ENCODE measurements around the gene ZNF669.
"Not testable (repeated sequence)": the region's sequence is repeated elsewhere in the genome, so short reads cannot be mapped to it uniquely, and the experiment has no call there.

Gene ZNF669

DNA sequence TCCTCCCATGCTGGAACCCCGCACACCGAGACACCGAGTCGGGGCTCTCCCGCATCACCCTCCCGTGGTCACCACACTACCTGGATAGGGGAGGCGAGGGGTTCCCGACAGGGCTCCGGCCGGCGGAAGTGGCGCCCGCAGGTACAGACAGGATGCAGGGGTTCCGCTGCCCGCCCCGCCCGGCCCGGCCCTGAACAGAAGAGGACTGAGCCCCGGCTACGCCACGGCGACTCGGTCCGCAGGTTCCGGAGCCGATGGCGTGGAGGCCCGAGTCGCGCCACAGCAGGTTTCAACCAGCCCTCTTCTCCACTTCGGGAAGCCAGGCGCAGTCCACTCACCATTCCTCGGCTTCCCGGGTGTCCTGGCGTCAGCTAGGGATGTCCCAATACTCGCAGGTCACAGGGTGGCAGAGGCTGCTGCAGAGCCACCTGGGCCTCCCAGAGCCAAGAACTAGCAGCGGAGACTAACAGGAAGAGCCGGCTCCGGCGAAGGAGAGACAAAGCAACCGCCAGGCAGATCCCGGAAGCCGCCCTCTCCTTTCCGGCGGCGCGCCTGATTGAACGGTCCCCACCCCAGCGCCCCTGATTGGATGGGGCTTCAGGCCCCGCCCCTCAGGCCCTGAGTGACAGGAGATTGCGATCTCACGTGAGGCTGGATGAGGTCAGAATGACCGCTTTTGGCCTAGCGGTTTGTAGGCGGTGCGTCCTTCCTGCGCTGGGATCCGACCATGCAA, at the start of gene ZNF669:
TSS of gene ZNF669 (minus strand) at position 498 of the 733 bp plus-strand sequence. CDS start at position 341, 157 bp downstream.
- peak; percentile 30 for DNase-seq (ENCODE audit: low read depth, low spot score)
- Histone ChIP-seq H3K4me3 (peak within 1 kb of the TSS; percentile 84), H3K27ac (0 out of 2 replicates have a peak within 1 kb of the TSS, but pooled peaks have one; percentile 4), H3K9me3 (ENCODE audit: low read depth, low read length) (peaks cover 26% of the 10 kb centered on the region), H3K9ac (ENCODE audit: insufficient read length) (peak within 1 kb of the TSS; percentile 81), H3K36me3 (ENCODE audit: insufficient read depth, low read length) (peaks cover 38% of the 10 kb centered on the region)
- TF ChIP-seq POLR2AphosphoS5 (IDR thresholded peaks at IDR 0.05; ENCODE audit: borderline replicate concordance, low read depth, low read length), result peak; percentile 95
- TF ChIP-seq FOXP2 (optimal IDR thresholded peaks at IDR 0.05; ENCODE audit: control extremely low read depth, extremely low read length, insufficient read depth), result no peak

DNA sequence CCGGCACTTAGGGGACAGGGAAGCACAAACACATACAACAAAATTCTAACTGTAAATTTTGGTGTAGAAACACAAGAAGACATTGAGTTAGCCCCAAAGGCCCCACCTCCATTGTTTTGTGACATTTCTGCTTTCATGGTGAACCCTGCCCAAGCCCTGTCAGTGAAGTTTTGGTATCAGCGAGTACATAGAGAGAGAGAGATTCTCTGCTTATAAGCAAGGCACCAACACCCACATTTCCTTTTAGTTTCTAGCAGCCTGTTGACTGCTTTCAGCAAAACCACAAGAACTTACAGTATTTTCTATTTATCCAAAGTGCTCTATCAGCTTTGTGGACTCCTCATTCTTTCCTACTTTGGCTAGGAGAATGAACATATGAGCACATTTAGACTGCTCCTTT, 43.6 kb upstream of the ZNF669 start:
- peaks cover 87% of the 10 kb centered on the region for H3K36me3 ChIP-seq (ENCODE audit: insufficient read depth, low read length)

DNA sequence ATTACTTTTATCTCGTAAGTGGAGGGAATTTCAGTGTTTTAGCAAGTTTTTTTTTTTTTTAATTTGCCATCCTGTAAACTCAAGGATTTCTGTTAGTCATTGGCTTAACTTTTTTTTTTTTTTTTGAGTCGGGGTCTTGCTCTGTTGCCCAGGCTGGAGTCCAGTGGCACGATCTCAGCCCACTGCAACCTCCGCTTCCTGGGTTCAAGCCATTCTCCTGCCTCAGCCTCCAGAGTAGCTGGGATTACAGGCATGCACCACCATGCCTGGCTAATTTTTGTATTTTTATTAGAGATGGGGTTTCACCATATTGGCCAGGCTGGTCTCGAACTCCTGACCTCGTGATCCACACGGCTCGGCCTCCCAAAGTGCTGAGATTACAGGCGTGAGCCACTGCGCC, 43.0 kb upstream of the ZNF669 start:
- H3K9me3 ChIP-seq (ENCODE audit: low read depth, low read length), result peaks cover 38% of the 10 kb centered on the region
- H3K27ac ChIP-seq; H3K4me3 ChIP-seq; H3K9ac ChIP-seq (ENCODE audit: insufficient read length); DNase-seq (ENCODE audit: low read depth, low spot score): not testable (repeated sequence)
- peaks cover 87% of the 10 kb centered on the region for H3K36me3 ChIP-seq (ENCODE audit: insufficient read depth, low read length)

More for the DNA sequence above, 43.6 kb upstream of the ZNF669 start:
- no peak overlapping the region for H3K4me3 ChIP-seq
- TF ChIP-seq EZH2 (IDR thresholded peaks at IDR 0.05) (no peak), FOXP2 (optimal IDR thresholded peaks at IDR 0.05; ENCODE audit: control extremely low read depth, extremely low read length, insufficient read depth) (no peak), POLR2AphosphoS5 (IDR thresholded peaks at IDR 0.05; ENCODE audit: borderline replicate concordance, low read depth, low read length) (no peak)
- DNase-seq (ENCODE audit: low read depth, low spot score), result no peak
- H3K9me3 ChIP-seq (ENCODE audit: low read depth, low read length), result peaks cover 43% of the 10 kb centered on the region
- H3K27ac ChIP-seq, result no peak overlapping the region
- H3K9ac ChIP-seq (ENCODE audit: insufficient read length), result no peak overlapping the region

DNA sequence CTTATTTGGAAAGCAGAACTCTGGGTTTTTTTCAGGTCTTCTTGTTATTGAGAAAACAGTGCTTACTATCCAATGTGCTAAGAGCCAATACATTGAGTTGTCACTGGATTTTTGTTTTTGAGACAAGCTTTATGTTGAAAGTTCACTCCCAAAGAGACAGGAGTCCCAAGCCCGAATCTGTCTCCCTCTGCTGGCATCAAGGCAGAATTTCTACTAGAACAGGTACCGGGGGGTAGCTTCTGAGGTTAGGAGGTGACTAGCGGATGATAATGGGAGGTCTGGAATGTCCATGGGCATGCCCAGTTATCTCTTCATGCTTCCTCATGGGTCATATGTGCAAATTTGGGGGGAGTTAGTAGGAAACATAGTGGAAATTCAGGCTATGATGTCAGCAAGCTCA, 42.5 kb upstream of the ZNF669 start:
- Histone ChIP-seq H3K4me3 (no peak overlapping the region), H3K9ac (ENCODE audit: insufficient read length) (no peak overlapping the region), H3K9me3 (ENCODE audit: low read depth, low read length) (peaks cover 38% of the 10 kb centered on the region), H3K27ac (no peak overlapping the region), H3K36me3 (ENCODE audit: insufficient read depth, low read length) (peaks cover 89% of the 10 kb centered on the region)
- DNase-seq (ENCODE audit: low read depth, low spot score), result no peak
- TF ChIP-seq POLR2AphosphoS5 (IDR thresholded peaks at IDR 0.05; ENCODE audit: borderline replicate concordance, low read depth, low read length), result no peak
- no peak for TF ChIP-seq EZH2 (IDR thresholded peaks at IDR 0.05)
- no peak for TF ChIP-seq FOXP2 (optimal IDR thresholded peaks at IDR 0.05; ENCODE audit: control extremely low read depth, extremely low read length, insufficient read depth)

DNA sequence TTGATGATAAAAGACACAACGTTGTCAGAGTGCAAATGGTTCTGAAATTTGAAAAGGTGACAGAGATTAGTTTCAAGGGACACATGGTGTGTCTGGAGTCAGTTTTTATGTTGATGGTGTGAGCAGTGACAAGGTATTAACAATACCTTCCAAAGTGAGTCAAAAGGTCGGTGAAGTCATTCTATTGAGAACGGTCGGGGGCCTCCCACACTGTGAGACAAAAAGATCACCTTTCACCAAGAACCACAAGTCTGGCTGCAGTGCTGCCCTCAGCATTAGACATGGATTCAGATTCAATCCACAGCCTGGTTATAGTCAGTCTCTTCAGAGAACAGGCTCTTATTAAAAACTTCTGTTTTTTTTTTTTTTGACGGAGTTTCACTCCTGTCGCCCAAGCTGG, 41.1 kb upstream of the ZNF669 start:
- Histone ChIP-seq H3K9me3 (ENCODE audit: low read depth, low read length) (peaks cover 42% of the 10 kb centered on the region), H3K4me3 (no peak overlapping the region), H3K9ac (ENCODE audit: insufficient read length) (no peak overlapping the region), H3K27ac (no peak overlapping the region), H3K36me3 (ENCODE audit: insufficient read depth, low read length) (peaks cover 92% of the 10 kb centered on the region)
- TF ChIP-seq EZH2 (IDR thresholded peaks at IDR 0.05), result no peak
- TF ChIP-seq FOXP2 (optimal IDR thresholded peaks at IDR 0.05; ENCODE audit: control extremely low read depth, extremely low read length, insufficient read depth), result no peak
- no peak for TF ChIP-seq POLR2AphosphoS5 (IDR thresholded peaks at IDR 0.05; ENCODE audit: borderline replicate concordance, low read depth, low read length)
- DNase-seq (ENCODE audit: low read depth, low spot score), result no peak

DNA sequence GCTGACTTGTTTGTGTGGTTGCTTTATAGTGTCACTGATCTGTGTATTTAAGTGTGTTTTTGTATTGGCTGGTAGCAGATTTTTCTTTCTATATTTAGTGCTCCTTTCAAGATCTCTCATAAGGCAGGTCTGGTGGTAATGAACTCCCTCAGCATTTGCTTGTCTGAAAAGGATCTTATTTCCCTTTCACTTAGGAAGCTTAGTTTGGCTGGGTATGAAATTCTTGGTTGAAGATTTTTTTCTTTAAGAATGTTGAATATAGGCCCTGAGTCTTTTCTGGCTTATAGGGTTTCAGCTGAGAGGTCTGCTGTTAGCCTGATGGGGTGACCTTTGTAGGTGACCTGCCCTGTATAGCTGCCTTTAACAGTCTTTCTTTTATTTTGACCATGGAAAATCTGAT, 35.4 kb upstream of the ZNF669 start:
- Histone ChIP-seq H3K9me3 (ENCODE audit: low read depth, low read length) (peaks cover 36% of the 10 kb centered on the region), H3K36me3 (ENCODE audit: insufficient read depth, low read length) (peaks cover 45% of the 10 kb centered on the region)
- not testable (repeated sequence) for H3K9ac ChIP-seq (ENCODE audit: insufficient read length); DNase-seq (ENCODE audit: low read depth, low spot score); H3K4me3 ChIP-seq; H3K27ac ChIP-seq

DNA sequence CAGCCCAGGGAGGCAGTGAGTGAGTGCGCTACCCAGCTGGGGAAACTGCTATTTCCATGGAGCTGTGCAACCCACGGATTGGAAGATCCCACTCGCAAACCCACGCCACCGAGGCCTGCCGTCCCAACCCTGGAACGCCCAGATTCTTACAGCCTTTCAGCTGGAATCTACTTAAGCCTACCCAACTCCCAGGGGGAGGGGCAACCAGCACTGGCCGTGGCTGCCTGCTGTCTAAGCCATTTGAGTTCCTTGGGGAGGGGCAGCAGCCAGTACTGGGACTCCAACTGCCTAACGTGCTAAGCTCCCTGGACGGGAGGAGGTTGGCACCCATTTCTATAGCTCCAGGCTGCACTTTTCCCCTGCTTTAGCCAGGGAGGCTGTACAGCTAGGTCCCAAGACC, 27.1 kb upstream of the ZNF669 start:
- no peak overlapping the region for H3K27ac ChIP-seq
- peaks cover 31% of the 10 kb centered on the region for H3K9me3 ChIP-seq (ENCODE audit: low read depth, low read length)
- H3K36me3 ChIP-seq (ENCODE audit: insufficient read depth, low read length), result peaks cover 34% of the 10 kb centered on the region
- H3K4me3 ChIP-seq, result no peak overlapping the region
- no peak for TF ChIP-seq POLR2AphosphoS5 (IDR thresholded peaks at IDR 0.05; ENCODE audit: borderline replicate concordance, low read depth, low read length)
- TF ChIP-seq FOXP2 (optimal IDR thresholded peaks at IDR 0.05; ENCODE audit: control extremely low read depth, extremely low read length, insufficient read depth), result no peak
- TF ChIP-seq EZH2 (IDR thresholded peaks at IDR 0.05), result no peak
- no peak overlapping the region for H3K9ac ChIP-seq (ENCODE audit: insufficient read length)
- DNase-seq (ENCODE audit: low read depth, low spot score), result no peak

DNA sequence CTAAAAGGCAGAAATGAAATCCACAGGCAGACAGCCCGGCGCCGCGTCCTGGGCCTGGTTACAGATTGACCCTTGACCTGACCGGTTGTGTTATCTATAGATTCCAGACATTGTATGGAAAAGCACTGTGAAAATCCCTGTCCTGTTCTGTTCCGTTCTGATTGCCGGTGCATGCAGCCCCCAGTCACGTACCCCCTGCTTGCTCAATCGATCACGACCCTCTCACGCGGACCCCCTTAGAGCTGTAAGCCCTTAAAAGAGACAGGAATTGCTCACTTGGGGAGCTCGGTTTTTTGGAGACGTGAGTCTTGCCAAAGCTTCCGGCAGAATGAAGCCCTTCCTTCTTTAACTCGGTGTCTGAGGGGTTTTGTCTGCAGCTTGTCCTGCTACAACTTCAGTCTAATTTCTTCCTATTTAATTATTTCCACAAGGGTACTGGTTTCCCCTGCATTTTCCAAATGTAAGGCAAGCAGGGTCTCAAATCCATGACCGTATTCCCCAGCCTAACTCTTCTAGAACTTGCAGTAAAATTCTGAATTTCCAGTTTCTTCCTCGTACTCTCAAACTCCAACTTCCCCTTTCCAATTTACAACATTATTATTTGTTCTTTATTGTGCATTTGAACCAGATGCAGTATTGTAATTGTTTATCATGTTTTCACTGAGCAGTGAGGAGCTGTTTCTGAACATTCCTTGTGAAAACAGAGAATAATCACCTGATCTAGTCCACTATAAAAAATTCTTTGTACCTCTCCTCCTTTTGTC, 23.5 kb upstream of the ZNF669 start:
- DNase-seq (ENCODE audit: low read depth, low spot score); H3K9ac ChIP-seq (ENCODE audit: insufficient read length): not testable (repeated sequence)
- Histone ChIP-seq H3K27ac (0 out of 2 replicates have a peak overlapping the region, but pooled peaks have one; percentile 36), H3K4me3 (peak overlapping the region; percentile 58), H3K36me3 (ENCODE audit: insufficient read depth, low read length) (peaks cover 29% of the 10 kb centered on the region), H3K9me3 (ENCODE audit: low read depth, low read length) (peaks cover 17% of the 10 kb centered on the region)

DNA sequence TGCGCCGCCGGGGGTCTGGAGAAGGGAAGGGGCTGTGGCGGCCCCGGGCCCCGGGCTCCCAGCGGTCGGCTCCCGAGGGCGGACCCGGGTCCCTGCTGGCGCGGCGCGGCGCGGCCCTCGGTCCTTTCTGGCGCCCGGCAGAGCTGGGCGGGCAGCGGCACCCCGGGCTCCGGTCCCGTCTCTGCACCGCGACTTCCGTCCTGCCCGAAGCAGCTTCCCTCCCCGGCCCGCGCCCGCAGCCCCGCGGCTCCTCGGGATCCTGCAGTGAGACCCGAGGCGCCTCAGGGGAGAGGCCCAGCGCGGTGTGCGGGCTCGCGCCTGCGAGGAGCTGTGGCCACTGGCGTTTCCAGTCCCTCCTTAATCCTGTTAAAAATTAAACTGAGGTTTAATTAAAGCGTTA, 22.4 kb upstream of the ZNF669 start:
- not testable (repeated sequence) for H3K9ac ChIP-seq (ENCODE audit: insufficient read length); DNase-seq (ENCODE audit: low read depth, low spot score); H3K27ac ChIP-seq; H3K4me3 ChIP-seq
- peaks cover 18% of the 10 kb centered on the region for H3K36me3 ChIP-seq (ENCODE audit: insufficient read depth, low read length)
- H3K9me3 ChIP-seq (ENCODE audit: low read depth, low read length), result peaks cover 13% of the 10 kb centered on the region

DNA sequence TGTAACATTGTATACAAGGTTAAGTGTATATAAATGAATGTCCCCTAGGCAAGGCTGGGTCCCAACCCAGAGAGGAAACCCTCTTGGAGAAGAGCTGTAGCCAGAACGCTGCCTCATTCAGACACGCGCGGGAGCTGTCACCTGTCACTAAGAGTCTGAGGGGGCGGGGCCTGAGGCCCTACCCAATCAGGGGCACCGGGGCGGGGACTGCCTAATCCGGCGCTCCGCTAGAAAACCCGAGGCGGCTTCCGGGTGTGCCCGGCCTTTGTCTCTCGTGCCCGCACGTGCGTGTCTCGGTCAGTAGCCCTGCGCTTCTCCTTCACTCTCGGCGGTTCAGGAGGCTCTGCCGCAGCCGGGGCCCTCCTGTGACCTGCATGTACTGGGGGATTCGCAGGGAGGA, 22.0 kb upstream of the ZNF669 start:
- not testable (repeated sequence) for H3K9ac ChIP-seq (ENCODE audit: insufficient read length); DNase-seq (ENCODE audit: low read depth, low spot score); H3K4me3 ChIP-seq; H3K27ac ChIP-seq; H3K9me3 ChIP-seq (ENCODE audit: low read depth, low read length)
- peaks cover 14% of the 10 kb centered on the region for H3K36me3 ChIP-seq (ENCODE audit: insufficient read depth, low read length)
